ENCODE measurements around the gene CTDSPL. TPM values are rescaled to one million over a fixed set of nuclear protein-coding genes. Genes with fewer than 3 reads are reported as not detected.

CTDSPL gene
- total and polyA plus RNA-seq, 2 of the 13 experiments (the other 11 are each of a cell fraction or from before 2014, with no cell fraction given) = 26.1 to 142 TPM

- DNase-seq (ENCODE audit: low spot score) (no peak), ATAC-seq (no peak), FAIRE-seq (no peak)
- Histone ChIP-seq H3K27ac (ENCODE audit: extremely low read length, insufficient read depth, low read length) (no peak overlapping the region), H3K9me3 (ENCODE audit: low read length) (no peaks in the 10 kb centered on the region), H3K27me3 (ENCODE audit: control insufficient read depth in 1 of 2, insufficient read depth in 2 of 2, low read length in 2 of 2) (no peaks in the 10 kb centered on the region), H4K20me1 (ENCODE audit: insufficient read depth, low read length) (peaks cover 39% of the 10 kb centered on the region; the same call in 1 of the 2 replicates), H2AFZ (ENCODE audit: low read length) (no peak overlapping the region), H3K36me3 (replicated peaks in 1 of 2; ENCODE audit: control insufficient read depth in 1 of 2, insufficient read depth in 2 of 2, low read length in 2 of 2) (peaks cover 0 to 10% of the 10 kb centered on the region in 2 experiments; a peak in 1 of 5 replicates), H3K4me1 (ENCODE audit: insufficient read depth, low read length) (peaks cover 61% of the 10 kb centered on the region), H3K4me2 (ENCODE audit: low read depth, low read length) (no peak overlapping the region), H3K4me3 (replicated peaks in 1 of 3; ENCODE audit: insufficient read depth in 1 of 3, low read depth in 2 of 3, low read length in 3 of 3) (no peak overlapping the region), H3K9ac (ENCODE audit: insufficient read depth, low read depth, low read length) (no peak overlapping the region), H3K79me2 (ENCODE audit: insufficient read depth, low read length) (peaks cover 91% of the 10 kb centered on the region)
- ChIA-PET POLR2A (interaction anchor here (1.6 to 2.0 kb wide), 2 partner anchors 19 to 31 kb away, joined by 3 to 4 read pairs; no protein-coding TSS in a partner anchor), CTCF (ENCODE audit: low intra/inter-chr PET ratio, low total read pairs) (no interaction called here)
- BruUV-seq (replicated peaks) = no TSS peak
- WGBS (ENCODE audit: low lambda C conversion rate) = 100% methylated on average over 1 of the region's 1 CpG
- in situ Hi-C loops (cut with HindIII; ENCODE audit: extremely low pct_ligation_motif_present, low pct_unique_long_range_greater_than_20kb) (no loop called here), intact Hi-C loops (cut with micrococcal nuclease; ENCODE audit: unreplicated experiment) (no loop called here)
- no peak for TF ChIP-seq NR0B2 (CRISPR knock-in tag; IDR thresholded peaks at IDR 0.05)
- no peak for TF ChIP-seq CBX1 (IDR thresholded peaks at IDR 0.05; ENCODE audit: low read depth)
- no peak for TF ChIP-seq HCFC1 (IDR thresholded peaks at IDR 0.05; ENCODE audit: low read depth, low read length)
- TF ChIP-seq ZSCAN9 (CRISPR knock-in tag; IDR thresholded peaks at IDR 0.05; ENCODE audit: borderline replicate concordance) = no peak
- TF ChIP-seq ZNF317 (CRISPR knock-in tag; IDR thresholded peaks at IDR 0.05) = no peak
- no peak for TF ChIP-seq RBM22 (optimal IDR thresholded peaks at IDR 0.05; ENCODE audit: low read length)
- no peak for TF ChIP-seq ZNF577 (CRISPR knock-in tag; IDR thresholded peaks at IDR 0.05; ENCODE audit: borderline replicate concordance, low read depth)
- no peak for TF ChIP-seq ZMYM2 (CRISPR knock-in tag; IDR thresholded peaks at IDR 0.05)
- TF ChIP-seq ZNF841 (CRISPR knock-in tag; IDR thresholded peaks at IDR 0.05; ENCODE audit: borderline replicate concordance) = no peak
- no peak for TF ChIP-seq ZMAT3 (CRISPR knock-in tag; conservative IDR thresholded peaks at IDR 0.05)
- TF ChIP-seq NPAS2 (CRISPR knock-in tag; IDR thresholded peaks at IDR 0.05; ENCODE audit: borderline replicate concordance) = no peak
- TF ChIP-seq JUNB (CRISPR knock-in tag; IDR thresholded peaks at IDR 0.05; ENCODE audit: borderline replicate concordance) = no peak
- TF ChIP-seq PRDM4 (CRISPR knock-in tag; IDR thresholded peaks at IDR 0.05; ENCODE audit: borderline replicate concordance) = no peak
- TF ChIP-seq RFXAP (CRISPR knock-in tag; IDR thresholded peaks at IDR 0.05; ENCODE audit: borderline replicate concordance) = no peak
- no peak for TF ChIP-seq KLF15 (CRISPR knock-in tag; IDR thresholded peaks at IDR 0.05; ENCODE audit: borderline replicate concordance)
- no peak for TF ChIP-seq RFX5 (IDR thresholded peaks at IDR 0.05; ENCODE audit: low read depth, low read length)
- no peak for TF ChIP-seq BRF2 (CRISPR knock-in tag; IDR thresholded peaks at IDR 0.05)
Measured at GRCh38 chr3:37886395-37886794, 24.7 kb downstream of the CTDSPL start.

Measured in HepG2 (cell line).